Measurements from ENCODE around the gene ADGRG6.

GRCh38 chr6:142373268-142374090, 71.7 kb downstream of the ADGRG6 start:
- no peak for TF ChIP-seq TAF7 (optimal IDR thresholded peaks at IDR 0.05; ENCODE audit: borderline replicate concordance, low read depth, low read length)
- TF ChIP-seq POLR2AphosphoS5 (IDR thresholded peaks at IDR 0.05; ENCODE audit: low read depth, low read length), result no peak
- no peak for TF ChIP-seq EZH2 (IDR thresholded peaks at IDR 0.05; ENCODE audit: low read depth, low read length, severe bottlenecking)
- TF ChIP-seq POLR2A (IDR thresholded peaks at IDR 0.05; ENCODE audit: control extremely low read depth in 1 of 2, low read depth in 2 of 2, low read length in 2 of 2), result no peak
- TF ChIP-seq MAX (IDR thresholded peaks at IDR 0.05), result no peak
- no peak for TF ChIP-seq ATF3 (IDR thresholded peaks at IDR 0.05; ENCODE audit: insufficient read depth, low read depth, low read length)
- TF ChIP-seq CTCF (IDR thresholded peaks at IDR 0.05; ENCODE audit: control extremely low read depth in 1 of 3, insufficient read depth in 1 of 3, low read depth in 1 of 3, low read length in 3 of 3), result no peak
- TF ChIP-seq CEBPB (IDR thresholded peaks at IDR 0.05; ENCODE audit: low read depth, low read length), result no peak

Measured in H1 (cell line).